GM21825 (cell line): ENCODE data around the gene KLF3.
A peak's percentile ranks its signal among the peaks of the same experiment; 100 is the strongest.

Experiments used
- ATAC-seq: cut with Tn5 transposase; IDR thresholded peaks from one replicate; pipeline ENCODE4 v1.9.1; 2021; ENCODE audit warnings: mild to moderate bottlenecking, moderate library complexity; ENCODE audit not compliant: unreplicated experiment

The KLF3 gene

GRCh38 chr4:38672397-38673129 lies 8.6 kb downstream of the KLF3 start:
- ATAC-seq, result no peak

GRCh38 chr4:38673130-38673978 lies 9.4 kb downstream of the KLF3 start:
- ATAC-seq, result no peak

GRCh38 chr4:38674258-38675144 lies 10.5 kb downstream of the KLF3 start:
- ATAC-seq, result no peak

- ATAC-seq, result peak; percentile 44
These were observed 11.4 kb downstream of the KLF3 start for GRCh38 chr4:38675146-38676121.

- no peak for ATAC-seq
These were observed 13.0 kb downstream of the KLF3 start for GRCh38 chr4:38676986-38677385.

GRCh38 chr4:38677441-38677840 lies 13.4 kb downstream of the KLF3 start:
- no peak for ATAC-seq

- ATAC-seq, result no peak
These were observed 14.1 kb downstream of the KLF3 start for GRCh38 chr4:38678078-38678477.

GRCh38 chr4:38679921-38680320 lies 15.9 kb downstream of the KLF3 start:
- no peak for ATAC-seq

- no peak for ATAC-seq
These were observed 17.4 kb downstream of the KLF3 start for GRCh38 chr4:38681281-38681991.

GRCh38 chr4:38682336-38682735 lies 18.3 kb downstream of the KLF3 start:
- no peak for ATAC-seq

GRCh38 chr4:38683276-38683675 lies 19.3 kb downstream of the KLF3 start:
- ATAC-seq, result no peak

GRCh38 chr4:38684271-38684670 lies 20.3 kb downstream of the KLF3 start:
- no peak for ATAC-seq

- ATAC-seq, result no peak
These were observed 21.2 kb downstream of the KLF3 start for GRCh38 chr4:38684951-38685844.

- ATAC-seq, result no peak
These were observed 22.7 kb downstream of the KLF3 start for GRCh38 chr4:38686682-38687081.

GRCh38 chr4:38687571-38688011 lies 23.6 kb downstream of the KLF3 start:
- ATAC-seq, result no peak

GRCh38 chr4:38688676-38689355 lies 24.8 kb downstream of the KLF3 start:
- ATAC-seq, result no peak

- no peak for ATAC-seq
These were observed 27.4 kb downstream of the KLF3 start for GRCh38 chr4:38691251-38692008.
